Right atrium auricular region (tissue), 2 donors: ENCODE results near the gene NR2F2. TPM values are rescaled to one million over a fixed set of nuclear protein-coding genes. Genes with fewer than 3 reads are reported as not detected.
A peak's percentile ranks its signal among the peaks of the same experiment; 100 is the strongest.

Source experiments
- DNase-seq: peaks from one replicate; pipeline ENCODE4 v3.0.0-alpha.2; 2019; ENCODE audit warnings: low spot score
- H3K27ac ChIP-seq, 2 donors: fragments of 200-600 bp; sonication (generic); 1 replicate in 1 of 2; 2 replicates in 1 of 2; pipeline ENCODE4 v1.5.1; 2016 to 2019
- H3K27me3 ChIP-seq, 2 donors: fragments of 200-600 bp; sonication (generic); one replicate each; pipeline versions ENCODE4 v1.5.1 to v1.6.0; 2017 to 2019
- H3K36me3 ChIP-seq: fragments of 200-600 bp; sonication (generic); one replicate; pipeline ENCODE4 v1.5.1; 2016
- H3K4me1 ChIP-seq, 2 donors: fragments of 200-600 bp; sonication (generic); one replicate each; pipeline versions ENCODE4 v1.5.1 to v1.6.0; 2017 to 2019
- H3K4me3 ChIP-seq, 2 donors: fragments of 200-600 bp; sonication (generic); 1 replicate in 1 of 2; 2 replicates in 1 of 2; pipeline ENCODE4 v1.5.1; 2017 to 2019; ENCODE audit warnings: mild to moderate bottlenecking in 1 of 2, moderate library complexity in 1 of 2
- H3K9me3 ChIP-seq, 2 donors: fragments of 200-600 bp; sonication (generic); one replicate each; pipeline ENCODE4 v1.5.1; 2019
- total RNA-seq, 2 donors: library from RNA; depleted of rRNA; stranded (reverse); fragments of >200 nt; gene quantifications; one replicate each; pipeline ENCODE4 v1.1.0, GENCODE V29; 2016
- TF ChIP-seq, protein P1 (sequence below), 2 donors: fragments of 200-600 bp; sonication (generic); IDR thresholded peaks; one replicate each; pipeline ENCODE4 v1.5.1; 2019; ENCODE audit warnings: antibody characterized with exemption in 2 of 2

The NR2F2 gene
- total RNA-seq, 2 donors from 2014 or later, result 25.0 to 26.7 TPM

DNA sequence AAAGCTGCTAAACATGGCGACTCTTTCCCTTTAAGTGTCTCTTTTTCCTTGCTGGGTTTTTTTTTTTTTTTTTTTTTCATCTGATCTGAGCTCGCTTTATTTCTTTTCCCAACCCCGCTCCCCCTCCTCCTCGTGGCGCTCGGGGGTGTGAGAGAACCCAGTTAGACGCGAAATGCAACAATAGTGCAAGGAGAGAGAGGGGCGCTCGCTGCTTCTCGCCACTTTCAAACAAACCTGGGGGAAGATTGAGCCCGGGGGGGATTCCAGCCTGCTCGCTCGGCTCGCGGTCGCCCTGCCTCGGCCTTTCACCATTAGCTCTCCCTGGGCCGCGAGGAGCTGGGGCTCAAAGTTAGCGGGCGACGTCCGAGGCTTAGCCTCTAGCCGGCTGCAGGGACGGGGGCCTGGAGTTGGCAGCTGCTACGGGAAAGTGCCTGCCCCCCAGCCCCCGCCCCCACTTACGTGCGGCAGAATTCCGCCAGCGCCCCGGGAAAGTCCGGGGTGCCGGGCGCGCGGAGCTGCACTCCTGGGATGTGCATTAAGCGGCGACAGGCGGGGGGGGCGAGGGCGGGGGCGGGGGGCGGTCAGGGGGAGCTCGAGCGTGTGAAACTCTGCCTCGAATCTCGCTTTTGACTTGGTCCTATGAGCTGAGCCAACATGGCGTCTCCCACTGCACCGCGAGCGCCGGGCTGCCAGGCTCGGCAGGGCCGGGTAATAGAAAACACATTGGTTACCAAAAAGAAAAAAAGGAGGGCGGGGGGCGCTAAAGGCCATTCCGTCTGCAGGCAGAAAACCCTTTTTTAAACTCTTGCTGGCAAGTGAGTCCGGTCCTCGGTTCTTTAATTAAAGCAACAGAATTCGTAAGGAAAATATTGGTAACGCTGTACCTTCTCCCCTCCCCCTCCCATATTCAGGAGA is 10.4 kb downstream of the NR2F2 start:
- Histone ChIP-seq H3K27ac (peak overlapping the region; percentile 95 to 97), H3K27me3 (no peaks in the 10 kb centered on the region), H3K4me1 (peaks cover 0 to 45% of the 10 kb centered on the region in 2 donors), H3K4me3 (peak overlapping the region; percentile 67 to 70), H3K9me3 (no peaks in the 10 kb centered on the region), H3K36me3 (peaks cover 17% of the 10 kb centered on the region)
- TF ChIP-seq, protein P1, sequence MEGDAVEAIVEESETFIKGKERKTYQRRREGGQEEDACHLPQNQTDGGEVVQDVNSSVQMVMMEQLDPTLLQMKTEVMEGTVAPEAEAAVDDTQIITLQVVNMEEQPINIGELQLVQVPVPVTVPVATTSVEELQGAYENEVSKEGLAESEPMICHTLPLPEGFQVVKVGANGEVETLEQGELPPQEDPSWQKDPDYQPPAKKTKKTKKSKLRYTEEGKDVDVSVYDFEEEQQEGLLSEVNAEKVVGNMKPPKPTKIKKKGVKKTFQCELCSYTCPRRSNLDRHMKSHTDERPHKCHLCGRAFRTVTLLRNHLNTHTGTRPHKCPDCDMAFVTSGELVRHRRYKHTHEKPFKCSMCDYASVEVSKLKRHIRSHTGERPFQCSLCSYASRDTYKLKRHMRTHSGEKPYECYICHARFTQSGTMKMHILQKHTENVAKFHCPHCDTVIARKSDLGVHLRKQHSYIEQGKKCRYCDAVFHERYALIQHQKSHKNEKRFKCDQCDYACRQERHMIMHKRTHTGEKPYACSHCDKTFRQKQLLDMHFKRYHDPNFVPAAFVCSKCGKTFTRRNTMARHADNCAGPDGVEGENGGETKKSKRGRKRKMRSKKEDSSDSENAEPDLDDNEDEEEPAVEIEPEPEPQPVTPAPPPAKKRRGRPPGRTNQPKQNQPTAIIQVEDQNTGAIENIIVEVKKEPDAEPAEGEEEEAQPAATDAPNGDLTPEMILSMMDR (IDR thresholded peaks at IDR 0.05), result no peak
- DNase-seq, result peak; percentile 59

DNA sequence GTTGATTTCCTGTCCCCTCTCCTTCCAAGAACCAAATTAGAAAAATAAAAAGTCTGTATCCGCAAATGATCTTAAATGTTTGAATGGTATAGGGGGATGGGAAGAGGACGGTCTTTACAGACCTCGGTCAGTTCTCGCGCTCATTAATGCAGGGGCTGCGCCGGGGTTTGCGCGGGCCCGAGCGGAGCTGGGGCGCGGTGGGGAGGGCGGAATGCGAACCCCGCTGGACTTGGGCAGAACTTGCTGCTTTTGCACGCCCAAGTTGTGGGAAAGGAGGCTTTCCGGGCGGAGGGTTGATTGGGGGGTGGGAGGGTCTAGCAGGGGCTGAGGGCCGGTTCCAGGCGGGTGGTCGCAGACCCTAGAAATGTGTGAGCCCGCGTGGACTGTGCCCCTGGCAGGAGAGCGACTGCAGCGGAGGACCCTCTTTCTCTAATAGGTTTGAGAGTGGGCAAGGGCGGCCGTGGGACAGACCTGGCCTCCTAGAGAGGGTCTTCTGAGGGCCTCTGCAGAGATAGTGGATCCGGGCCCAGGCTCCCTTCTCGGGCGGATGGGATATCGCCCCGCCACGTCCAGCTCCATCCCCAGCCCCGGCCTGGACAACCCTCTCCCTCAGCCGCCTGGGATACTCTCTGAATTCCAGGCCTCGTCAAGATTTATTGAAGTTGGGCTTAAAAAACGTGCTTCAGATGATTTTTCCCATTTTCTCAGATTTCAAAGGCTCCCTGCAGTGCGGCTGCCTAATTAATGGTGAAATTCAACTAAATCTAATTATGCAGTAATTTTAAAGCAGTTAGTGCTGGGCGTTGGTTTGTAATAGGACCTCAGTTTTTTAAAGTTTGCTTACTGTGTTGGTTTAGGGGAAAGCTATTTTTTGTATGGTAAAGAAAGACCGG is 11.3 kb downstream of the NR2F2 start:
- H3K27me3 ChIP-seq, result no peaks in the 10 kb centered on the region

DNA sequence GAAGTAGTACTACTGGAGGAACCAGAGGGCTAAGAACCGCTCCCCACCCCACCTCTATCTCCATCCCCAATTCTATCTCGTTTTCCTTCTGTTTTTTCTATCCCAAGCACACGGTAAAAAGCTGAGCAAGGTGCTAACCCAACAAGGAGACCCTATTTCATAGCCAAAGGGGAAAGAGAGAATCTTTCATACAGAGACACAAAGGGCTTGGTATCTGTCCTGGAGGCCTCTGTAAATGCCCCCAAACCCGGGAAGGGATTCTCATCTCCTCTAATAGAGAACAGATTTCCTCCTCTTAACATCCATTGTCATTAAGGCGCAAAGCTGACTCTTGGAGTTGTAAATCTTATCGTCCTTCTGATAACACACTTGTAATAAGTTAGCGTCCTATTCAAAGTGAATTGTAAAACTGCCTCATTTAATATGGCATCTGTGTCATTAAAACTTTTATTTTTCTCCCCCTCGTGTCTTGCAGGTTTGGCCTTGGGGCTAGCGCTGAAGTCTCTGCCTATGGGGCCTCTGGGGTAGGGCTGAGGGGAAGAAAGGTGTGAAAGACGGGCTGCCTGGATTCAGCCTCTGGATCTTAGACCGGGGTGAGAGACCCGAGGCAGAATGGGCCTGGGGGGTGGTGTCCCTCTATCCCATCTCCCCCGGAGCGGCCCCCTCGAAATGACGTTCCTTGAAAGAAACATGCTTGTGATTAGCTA is 12.1 kb downstream of the NR2F2 start:
- peaks cover 0 to 55% of the 10 kb centered on the region in 2 donors for H3K4me1 ChIP-seq
- TF ChIP-seq, protein P1 (IDR thresholded peaks at IDR 0.05), result no peak
- peak overlapping the region; percentile 95 to 97 for H3K27ac ChIP-seq
- no peaks in the 10 kb centered on the region for H3K27me3 ChIP-seq
- peaks cover 6% of the 10 kb centered on the region for H3K36me3 ChIP-seq
- peak; percentile 57 for DNase-seq
- H3K4me3 ChIP-seq, result peak overlapping the region; percentile 67 to 70
- no peaks in the 10 kb centered on the region for H3K9me3 ChIP-seq

More for the DNA sequence above, 11.3 kb downstream of the NR2F2 start:
- Histone ChIP-seq H3K4me1 (peaks cover 0 to 54% of the 10 kb centered on the region in 2 donors), H3K27ac (peak overlapping the region; percentile 95 to 97), H3K9me3 (no peaks in the 10 kb centered on the region), H3K36me3 (peaks cover 10% of the 10 kb centered on the region), H3K4me3 (peak overlapping the region; percentile 67 to 70)
- TF ChIP-seq, protein P1 (IDR thresholded peaks at IDR 0.05), result no peak
- peak; percentile 57 for DNase-seq

DNA sequence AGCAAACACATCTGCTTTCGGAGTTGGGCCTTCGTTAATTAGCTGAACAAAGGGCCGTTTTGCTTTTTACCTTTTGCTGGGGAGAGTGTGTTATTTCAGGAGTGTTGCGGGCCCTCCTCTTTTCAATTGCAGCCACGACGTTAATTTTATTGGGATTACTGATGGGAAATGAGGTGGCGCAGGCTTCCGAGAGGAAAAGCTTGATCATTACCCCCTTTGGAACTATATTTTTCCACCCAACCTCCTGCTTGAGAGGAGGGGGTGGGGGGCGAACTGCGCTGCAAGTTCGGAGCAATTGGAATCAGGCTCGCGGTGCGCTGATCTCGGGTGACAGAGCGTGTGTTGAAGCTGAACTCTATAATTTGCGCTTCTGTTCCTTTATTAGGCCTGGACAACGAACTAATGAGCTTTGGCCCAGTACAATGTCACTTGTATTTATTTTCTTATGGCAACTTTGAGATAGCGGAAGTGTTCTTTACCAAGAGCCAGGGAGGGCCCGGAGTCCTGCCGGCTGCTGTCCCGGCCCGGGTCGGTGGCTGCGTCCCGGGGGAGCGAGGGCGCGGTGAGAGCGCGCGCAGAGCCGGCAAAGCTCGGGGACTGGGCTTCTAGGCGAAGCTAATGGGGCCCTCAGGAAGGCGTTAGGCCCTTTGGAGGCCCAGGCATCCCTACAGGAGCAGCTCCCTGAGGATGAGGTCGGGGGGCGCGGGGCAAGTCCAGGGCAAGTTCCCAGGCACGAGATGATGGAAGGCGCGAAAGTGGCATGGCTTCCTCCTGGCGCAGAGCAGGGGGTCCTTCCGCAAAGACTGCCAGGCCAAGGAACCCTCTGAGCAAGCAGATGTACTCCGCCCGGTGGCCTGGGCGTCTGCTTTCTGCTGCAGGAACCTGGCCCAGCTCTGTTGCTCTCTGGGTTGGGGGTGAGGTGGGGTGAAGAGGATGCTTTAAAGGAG is 12.9 kb downstream of the NR2F2 start:
- Histone ChIP-seq H3K27ac (peak overlapping the region; percentile 95 to 97), H3K36me3 (no peaks in the 10 kb centered on the region), H3K4me3 (peak overlapping the region; percentile 67 to 70), H3K9me3 (no peaks in the 10 kb centered on the region), H3K4me1 (peaks cover 0 to 56% of the 10 kb centered on the region in 2 donors), H3K27me3 (no peaks in the 10 kb centered on the region)
- TF ChIP-seq, protein P1 (IDR thresholded peaks at IDR 0.05), result no peak
- DNase-seq, result peak; percentile 55
